Measurements from ENCODE around the gene COQ7. TPM values are rescaled to one million over a fixed set of nuclear protein-coding genes. Genes with fewer than 3 reads are reported as not detected.
A peak's percentile ranks its signal among the peaks of the same experiment; 100 is the strongest.

The COQ7 gene
- total RNA-seq, 4 donors from 2014 or later = 16.5 to 29.1 (median 20.6) TPM

DNA sequence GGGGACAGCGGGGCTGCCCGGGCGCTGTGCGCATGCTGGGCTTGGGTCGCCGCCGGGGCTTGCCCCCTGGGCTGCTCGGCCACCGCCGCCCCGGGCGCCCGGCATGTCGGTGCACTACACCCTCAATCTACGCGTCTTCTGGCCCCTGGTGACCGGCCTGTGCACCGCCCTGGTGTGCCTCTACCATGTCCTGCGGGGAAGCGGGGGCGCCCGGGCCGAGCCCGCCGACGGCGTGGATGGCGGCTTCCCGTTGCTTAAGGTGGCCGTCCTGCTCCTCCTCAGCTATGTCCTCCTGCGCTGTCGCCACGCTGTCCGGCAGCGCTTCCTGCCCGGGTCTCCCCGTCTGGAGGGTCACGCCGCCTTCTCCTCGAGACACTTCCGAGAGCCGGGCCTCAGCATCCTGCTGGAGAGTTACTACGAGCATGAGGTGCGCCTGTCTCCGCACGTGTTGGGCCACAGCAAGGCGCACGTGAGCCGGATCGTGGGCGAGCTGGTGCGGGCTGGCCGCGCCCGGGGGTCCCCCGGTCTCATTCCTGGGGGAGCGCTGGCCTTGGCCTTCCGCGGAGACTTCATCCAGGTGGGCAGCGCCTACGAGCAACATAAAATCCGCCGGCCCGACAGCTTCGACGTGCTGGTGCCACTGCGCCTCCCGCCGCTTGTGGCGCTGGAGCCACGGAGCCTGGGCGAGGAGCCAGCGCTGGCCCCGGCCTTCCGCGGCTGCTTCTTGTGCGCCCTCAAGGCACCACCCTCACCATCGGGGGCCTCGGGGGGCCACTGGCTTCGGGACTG lies 47.1 kb downstream of the COQ7 start:
- H3K27me3 ChIP-seq = no peaks in the 10 kb centered on the region
- H3K27ac ChIP-seq = peak overlapping the region; percentile 83 to 95 (median 91)
- peaks cover 0 to 10% (median 0%) of the 10 kb centered on the region in 3 donors for H3K36me3 ChIP-seq
- peaks cover 0 to 44% (median 9%) of the 10 kb centered on the region in 4 donors for H3K4me1 ChIP-seq
- TF ChIP-seq, protein P1, sequence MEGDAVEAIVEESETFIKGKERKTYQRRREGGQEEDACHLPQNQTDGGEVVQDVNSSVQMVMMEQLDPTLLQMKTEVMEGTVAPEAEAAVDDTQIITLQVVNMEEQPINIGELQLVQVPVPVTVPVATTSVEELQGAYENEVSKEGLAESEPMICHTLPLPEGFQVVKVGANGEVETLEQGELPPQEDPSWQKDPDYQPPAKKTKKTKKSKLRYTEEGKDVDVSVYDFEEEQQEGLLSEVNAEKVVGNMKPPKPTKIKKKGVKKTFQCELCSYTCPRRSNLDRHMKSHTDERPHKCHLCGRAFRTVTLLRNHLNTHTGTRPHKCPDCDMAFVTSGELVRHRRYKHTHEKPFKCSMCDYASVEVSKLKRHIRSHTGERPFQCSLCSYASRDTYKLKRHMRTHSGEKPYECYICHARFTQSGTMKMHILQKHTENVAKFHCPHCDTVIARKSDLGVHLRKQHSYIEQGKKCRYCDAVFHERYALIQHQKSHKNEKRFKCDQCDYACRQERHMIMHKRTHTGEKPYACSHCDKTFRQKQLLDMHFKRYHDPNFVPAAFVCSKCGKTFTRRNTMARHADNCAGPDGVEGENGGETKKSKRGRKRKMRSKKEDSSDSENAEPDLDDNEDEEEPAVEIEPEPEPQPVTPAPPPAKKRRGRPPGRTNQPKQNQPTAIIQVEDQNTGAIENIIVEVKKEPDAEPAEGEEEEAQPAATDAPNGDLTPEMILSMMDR (IDR thresholded peaks at IDR 0.05) = peak in 2 of 6 experiments; percentile 3 to 11
- TF ChIP-seq POLR2A (IDR thresholded peaks at IDR 0.05) = no peak
- peak overlapping the region; percentile 61 to 85 (median 67) for H3K4me3 ChIP-seq
- DNase-seq = peak; percentile 42 to 78 (median 72)
- no peaks in the 10 kb centered on the region for H3K9me3 ChIP-seq

DNA sequence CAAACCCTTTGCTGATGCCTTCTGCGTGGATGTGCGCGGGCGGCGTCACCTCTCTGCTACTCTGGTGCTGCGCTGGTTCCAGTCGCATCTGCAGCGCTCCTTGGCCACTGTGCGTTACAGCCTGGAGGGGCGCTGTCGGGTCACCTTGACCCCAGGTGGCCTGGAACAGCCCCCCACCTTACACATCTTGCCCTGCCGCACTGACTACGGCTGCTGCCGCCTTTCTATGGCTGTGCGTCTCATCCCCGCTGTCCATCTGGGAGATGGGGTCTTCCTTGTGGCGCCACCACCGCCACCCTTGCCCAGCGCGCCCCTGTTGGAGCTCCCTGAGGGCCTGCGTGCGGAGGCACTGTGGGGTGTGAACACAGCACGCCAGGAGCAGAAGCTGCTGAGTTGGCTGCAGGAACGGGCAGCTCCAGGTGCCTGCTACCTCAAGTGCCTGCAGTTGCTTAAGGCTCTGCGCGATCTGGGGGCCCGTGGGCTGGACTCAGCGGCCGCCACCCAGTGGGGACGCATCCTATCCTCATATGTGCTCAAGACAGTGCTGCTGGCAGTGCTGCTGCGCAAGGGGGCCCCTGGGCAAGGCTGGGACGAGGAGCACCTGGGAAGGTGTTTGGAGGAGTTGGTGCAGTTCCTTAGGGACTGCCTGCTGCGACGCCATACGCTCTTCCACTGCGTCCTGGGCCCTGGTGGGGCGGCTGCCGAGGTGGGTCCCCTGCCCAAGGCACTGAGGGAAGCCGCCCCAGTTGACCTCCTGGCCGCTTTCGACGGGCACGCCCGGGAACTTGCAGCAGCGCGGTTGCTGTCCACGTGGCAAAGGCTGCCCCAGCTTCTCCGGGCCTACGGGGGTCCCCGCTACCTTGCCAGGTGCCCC lies 48.0 kb downstream of the COQ7 start:
- Histone ChIP-seq H3K4me3 (peak overlapping the region; percentile 61 to 85 (median 67)), H3K27ac (peak overlapping the region; percentile 83 to 95 (median 91)), H3K9me3 (no peaks in the 10 kb centered on the region), H3K36me3 (peaks cover 0 to 10% (median 0%) of the 10 kb centered on the region in 3 donors), H3K4me1 (peaks cover 0 to 50% (median 9%) of the 10 kb centered on the region in 4 donors), H3K27me3 (no peaks in the 10 kb centered on the region)
- no peak for DNase-seq
- TF ChIP-seq POLR2A (IDR thresholded peaks at IDR 0.05) = no peak
- TF ChIP-seq, protein P1 (IDR thresholded peaks at IDR 0.05) = peak in 1 of 6 experiments; percentile 5

DNA sequence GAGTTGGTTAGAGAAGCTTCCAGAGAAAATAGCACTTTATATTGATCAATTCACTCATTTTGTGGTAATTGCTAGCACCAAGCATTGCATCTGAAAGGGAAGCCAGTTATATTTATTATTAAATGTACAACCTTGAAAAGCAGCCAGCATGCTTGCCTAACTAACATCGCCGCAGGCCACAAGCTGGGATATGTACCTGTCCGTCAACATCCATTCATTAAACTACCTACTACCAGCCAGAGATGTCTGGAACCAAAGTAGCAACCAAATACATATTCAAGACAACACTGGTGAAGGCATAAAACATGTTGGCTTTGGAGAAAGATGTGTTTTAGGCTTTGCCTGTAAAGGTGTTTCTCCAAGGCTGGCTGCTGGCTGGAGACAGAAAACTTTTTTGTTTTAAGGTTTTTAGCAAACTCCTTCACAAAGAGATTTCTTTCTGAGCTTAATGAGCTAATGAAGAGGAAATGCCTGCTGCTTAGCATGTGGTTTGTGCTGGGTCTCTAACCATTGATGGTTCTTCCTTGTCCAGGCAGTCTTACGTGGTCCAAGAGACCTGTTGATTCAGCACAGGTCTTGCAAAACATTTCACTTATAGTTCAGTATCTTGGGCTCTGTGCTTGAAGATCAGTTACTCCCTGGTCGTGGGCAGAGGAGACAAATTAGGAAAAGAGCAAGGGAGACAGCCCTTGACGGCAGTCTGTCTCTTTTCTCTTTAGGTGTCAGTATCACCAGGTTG lies 49.5 kb downstream of the COQ7 start:
- H3K9me3 ChIP-seq = no peaks in the 10 kb centered on the region

DNA sequence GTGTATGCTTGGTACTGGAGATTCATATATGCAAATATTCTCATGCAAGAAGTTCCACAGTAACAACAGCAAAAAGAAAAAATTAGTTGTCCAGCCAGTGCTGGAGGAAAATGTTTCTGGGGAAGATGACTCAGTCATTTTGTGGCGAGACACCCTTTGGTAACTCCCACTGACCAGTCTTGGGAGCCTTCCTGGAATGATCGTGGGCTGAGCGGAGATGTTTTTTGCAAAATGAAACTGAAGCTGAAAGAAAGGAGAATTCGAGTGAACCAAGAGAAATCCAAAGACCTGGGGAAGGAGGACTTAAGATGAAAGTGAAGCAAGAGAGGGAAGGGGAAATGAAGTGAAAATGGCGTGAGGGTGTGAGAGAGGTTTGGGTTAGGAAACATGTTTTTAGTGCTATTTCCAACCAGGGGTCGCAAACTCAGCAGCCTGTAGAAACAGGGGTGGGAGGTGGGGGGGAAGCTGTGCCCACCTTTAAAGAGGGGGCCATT lies 51.6 kb downstream of the COQ7 start:
- peak in 2 of 3 donors; percentile 26 to 55 for DNase-seq
- Histone ChIP-seq H3K27ac (peak overlapping the region; percentile 57 to 94 (median 68)), H3K27me3 (no peaks in the 10 kb centered on the region), H3K36me3 (peaks cover 0 to 10% (median 0%) of the 10 kb centered on the region in 3 donors), H3K4me3 (peak overlapping the region in 3 of 4 donors; percentile 20 to 33 (median 24)), H3K9me3 (no peaks in the 10 kb centered on the region), H3K4me1 (peaks cover 0 to 61% (median 9%) of the 10 kb centered on the region in 4 donors)
- no peak for TF ChIP-seq POLR2A (IDR thresholded peaks at IDR 0.05)
- TF ChIP-seq, protein P1 (IDR thresholded peaks at IDR 0.05) = no peak

More for the DNA sequence above, 49.5 kb downstream of the COQ7 start:
- TF ChIP-seq POLR2A (IDR thresholded peaks at IDR 0.05) = no peak
- TF ChIP-seq, protein P1 (IDR thresholded peaks at IDR 0.05) = no peak
- peaks cover 0 to 50% (median 9%) of the 10 kb centered on the region in 4 donors for H3K4me1 ChIP-seq
- peak overlapping the region in 1 of 4 donors; percentile 20 for H3K4me3 ChIP-seq
- H3K27me3 ChIP-seq = no peaks in the 10 kb centered on the region
- H3K36me3 ChIP-seq = peaks cover 0 to 10% (median 0%) of the 10 kb centered on the region in 3 donors
- no peak for DNase-seq
- peak overlapping the region; percentile 38 to 94 (median 68) for H3K27ac ChIP-seq
